Raji (cell line): ENCODE results near the gene ELMOD1.

ENCODE experiments used
- POLR2A ChIP-seq: IDR thresholded peaks from 2 replicates; pipeline ENCODE4 v1.6.1; 2011; ENCODE audit warnings: low read depth, low read length, control low read depth; ENCODE audit not compliant: insufficient read depth

The ELMOD1 gene

GRCh38 chr11:107666911-107667613, 76.1 kb downstream of the ELMOD1 start:
- no peak for TF ChIP-seq POLR2A

- TF ChIP-seq POLR2A = no peak
Observed at GRCh38 chr11:107669191-107669740, 78.3 kb downstream of the ELMOD1 start.

GRCh38 chr11:107669893-107670601, 79.1 kb downstream of the ELMOD1 start:
- no peak for TF ChIP-seq POLR2A

- no peak for TF ChIP-seq POLR2A
Observed at GRCh38 chr11:107675902-107676301, 85.0 kb downstream of the ELMOD1 start.

- no peak for TF ChIP-seq POLR2A
Observed at GRCh38 chr11:107676336-107677057, 85.5 kb downstream of the ELMOD1 start.

DNA sequence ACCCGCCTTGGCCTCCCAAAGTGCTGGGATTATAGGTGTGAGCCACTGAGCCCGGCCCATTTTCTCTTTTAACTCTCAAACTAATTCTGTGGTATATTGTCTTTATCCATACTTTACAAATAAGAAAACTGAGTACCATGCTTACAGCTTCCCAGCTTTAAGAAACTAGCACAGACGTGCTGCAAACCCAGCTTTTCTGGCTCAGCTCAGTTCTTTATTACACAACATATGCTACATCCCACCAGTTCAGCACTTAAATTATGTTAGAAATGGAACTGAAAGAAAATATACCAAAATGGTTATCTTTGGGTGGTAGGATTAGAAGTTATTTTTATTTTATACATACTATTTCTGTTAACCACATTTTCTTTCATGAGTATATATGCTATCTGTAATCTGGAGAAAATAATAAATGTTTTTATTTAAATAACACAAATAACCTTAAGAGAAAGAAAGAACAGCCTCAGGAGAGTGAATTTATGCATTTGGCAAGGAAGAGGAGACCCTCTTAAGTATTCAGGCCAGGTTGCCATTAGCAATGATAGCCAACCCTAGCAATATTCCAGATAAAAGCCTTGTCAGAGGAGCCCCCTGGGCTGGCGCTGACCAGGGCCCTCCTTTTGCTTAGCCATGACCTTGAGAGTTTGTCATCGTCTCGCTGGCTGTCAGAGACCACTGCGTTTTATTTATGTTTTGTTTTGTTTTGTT, 87.1 kb downstream of the ELMOD1 start:
- TF ChIP-seq POLR2A = no peak

GRCh38 chr11:107678632-107678971, 87.7 kb downstream of the ELMOD1 start:
- TF ChIP-seq POLR2A = no peak

GRCh38 chr11:107679255-107680024, 88.5 kb downstream of the ELMOD1 start:
- no peak for TF ChIP-seq POLR2A

DNA sequence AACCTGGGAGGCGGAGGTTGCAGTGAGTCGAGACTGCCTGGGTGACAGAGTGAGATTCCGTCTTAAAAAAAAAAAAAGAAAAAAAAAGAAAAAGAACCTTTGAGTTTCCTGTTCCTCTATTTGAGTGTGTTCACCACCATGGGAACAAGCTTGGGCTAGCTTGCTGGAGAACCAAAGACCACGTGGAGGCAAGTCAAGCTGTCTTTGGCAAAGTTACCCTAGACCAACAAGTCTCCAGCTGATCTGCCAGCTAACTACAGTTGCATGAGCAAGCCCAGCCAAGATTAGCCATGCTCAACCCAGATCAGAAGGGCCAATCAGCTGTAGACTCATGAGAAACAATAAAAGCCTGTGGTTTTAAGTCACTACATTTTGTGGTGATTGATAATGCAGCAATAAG, 91.2 kb downstream of the ELMOD1 start:
- no peak for TF ChIP-seq POLR2A

GRCh38 chr11:107682572-107682971, 91.6 kb downstream of the ELMOD1 start:
- TF ChIP-seq POLR2A = no peak

- no peak for TF ChIP-seq POLR2A
Observed at GRCh38 chr11:107683061-107683460, 92.1 kb downstream of the ELMOD1 start.

GRCh38 chr11:107683807-107684206, 92.9 kb downstream of the ELMOD1 start:
- TF ChIP-seq POLR2A = no peak

DNA sequence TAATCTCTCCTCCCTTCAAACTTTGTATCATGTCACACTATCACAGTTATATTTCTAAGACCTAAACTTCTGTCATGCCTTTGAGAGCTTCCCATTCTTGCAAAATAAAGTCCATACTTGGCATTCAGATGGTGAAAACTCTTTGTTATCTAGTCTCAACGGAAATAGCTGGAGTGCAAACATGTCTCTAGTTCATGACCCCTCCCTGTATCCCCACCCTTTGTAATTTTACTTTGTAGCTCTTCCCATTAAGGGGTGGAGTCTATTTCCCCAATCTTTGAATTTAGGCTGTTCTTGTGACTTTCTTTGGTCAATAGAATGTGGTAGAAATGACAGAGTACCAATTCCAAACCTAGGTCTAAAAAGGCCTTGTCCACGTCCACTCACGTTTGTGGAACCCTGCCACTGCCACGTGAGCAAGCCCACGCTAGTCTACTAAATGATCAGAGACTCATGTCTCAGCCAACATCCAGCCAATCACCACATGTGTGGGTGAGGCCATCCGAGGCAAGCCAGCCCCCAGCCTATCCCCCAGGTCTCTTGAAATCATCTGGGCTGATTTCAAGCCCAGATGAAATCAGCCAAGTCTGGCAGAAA, 97.5 kb downstream of the ELMOD1 start:
- no peak for TF ChIP-seq POLR2A
